ENCODE results near the gene POLN.
A peak's percentile ranks its signal among the peaks of the same experiment; 100 is the strongest.

The POLN gene

DNA sequence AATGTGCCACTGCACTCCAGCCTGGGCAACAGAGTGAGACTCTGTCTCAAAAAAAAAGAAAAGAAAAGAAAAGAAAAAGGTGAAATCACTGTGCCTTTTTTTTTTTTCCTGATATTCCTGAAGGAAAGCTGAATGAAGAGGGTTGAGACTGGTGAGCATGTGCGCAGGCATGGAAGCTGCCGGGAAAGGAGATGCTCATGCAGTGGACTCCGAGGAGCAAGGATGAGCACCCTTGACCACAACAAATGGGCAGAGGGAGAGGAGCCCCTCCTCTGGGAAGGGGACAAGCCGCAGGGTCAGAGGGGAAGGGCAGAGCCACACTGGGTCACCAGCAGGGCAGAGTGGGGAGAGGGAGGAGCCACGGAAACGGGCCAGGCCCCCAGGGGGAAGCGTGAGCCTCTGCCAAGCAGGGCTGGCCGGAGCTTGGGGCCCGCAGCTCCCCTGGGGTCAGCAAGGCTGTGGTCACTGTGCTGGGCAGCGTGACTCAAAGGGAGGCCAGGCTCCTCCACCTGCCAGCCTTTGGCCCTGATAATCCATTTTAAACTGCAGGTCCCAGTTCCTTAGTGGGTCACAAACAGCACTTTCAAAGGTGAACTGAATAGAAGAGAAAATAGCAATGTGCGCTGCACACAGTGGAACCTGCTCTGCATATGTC, 102.9 kb downstream of the POLN start:
- TF ChIP-seq CTCF (conservative IDR thresholded peaks at IDR 0.05) = no peak
- no peak overlapping the region for H3K27ac ChIP-seq

DNA sequence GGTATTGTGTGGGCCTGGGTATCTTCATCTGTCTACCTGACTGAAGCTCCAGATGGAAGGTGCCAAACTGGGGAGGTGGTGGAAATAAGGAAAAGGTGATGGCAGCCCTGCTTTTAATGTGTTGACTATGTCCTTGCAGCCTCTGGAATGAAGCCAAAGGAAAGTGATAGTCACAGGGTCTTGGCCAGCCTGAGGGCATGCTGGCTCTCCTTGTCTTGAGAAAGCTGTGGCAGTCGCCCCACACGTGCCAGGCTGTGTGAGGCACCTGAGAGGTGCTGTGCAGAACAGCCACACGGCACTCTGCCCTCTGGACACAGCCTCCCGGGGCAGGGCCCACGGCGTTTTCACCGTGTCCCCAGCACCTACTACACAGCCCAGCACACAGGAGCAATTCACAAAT, 105.2 kb downstream of the POLN start:
- peak overlapping the region; percentile 21; the same call in 1 of the 2 replicates for H3K27ac ChIP-seq
- TF ChIP-seq CTCF (conservative IDR thresholded peaks at IDR 0.05) = no peak

GRCh38 chr4:2135083-2135482, 106.8 kb downstream of the POLN start:
- peak overlapping the region; percentile 5; the same call in 1 of the 2 replicates for H3K27ac ChIP-seq
- no peak for TF ChIP-seq CTCF (conservative IDR thresholded peaks at IDR 0.05)

DNA sequence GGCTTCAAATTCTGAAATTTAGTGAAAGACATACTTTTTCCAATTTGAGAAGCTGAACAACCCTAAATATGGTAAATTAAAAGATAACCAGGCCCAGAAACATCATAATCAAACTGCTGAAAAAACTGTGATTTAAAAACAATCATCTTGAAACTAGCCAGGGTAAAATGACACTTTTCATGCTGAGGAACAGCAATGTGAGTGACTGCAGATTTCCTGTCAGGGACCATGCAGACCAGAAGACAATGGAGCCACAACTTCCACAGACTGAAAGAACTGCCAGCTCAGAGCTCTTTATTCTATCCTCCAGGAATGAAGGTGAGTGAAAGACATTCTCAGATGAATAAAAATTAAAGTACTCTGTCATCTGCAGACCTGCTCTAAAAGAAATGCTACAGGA, 109.5 kb downstream of the POLN start:
- no peak for TF ChIP-seq CTCF (conservative IDR thresholded peaks at IDR 0.05)
- no peak overlapping the region for H3K27ac ChIP-seq

- H3K27ac ChIP-seq = peak overlapping the region; percentile 47
- no peak for TF ChIP-seq CTCF (conservative IDR thresholded peaks at IDR 0.05)
Measured at GRCh38 chr4:2127609-2128332, 114.2 kb downstream of the POLN start.

- TF ChIP-seq CTCF (conservative IDR thresholded peaks at IDR 0.05) = no peak
- no peak overlapping the region for H3K27ac ChIP-seq
Measured at GRCh38 chr4:2126309-2127043, 115.4 kb downstream of the POLN start.

DNA sequence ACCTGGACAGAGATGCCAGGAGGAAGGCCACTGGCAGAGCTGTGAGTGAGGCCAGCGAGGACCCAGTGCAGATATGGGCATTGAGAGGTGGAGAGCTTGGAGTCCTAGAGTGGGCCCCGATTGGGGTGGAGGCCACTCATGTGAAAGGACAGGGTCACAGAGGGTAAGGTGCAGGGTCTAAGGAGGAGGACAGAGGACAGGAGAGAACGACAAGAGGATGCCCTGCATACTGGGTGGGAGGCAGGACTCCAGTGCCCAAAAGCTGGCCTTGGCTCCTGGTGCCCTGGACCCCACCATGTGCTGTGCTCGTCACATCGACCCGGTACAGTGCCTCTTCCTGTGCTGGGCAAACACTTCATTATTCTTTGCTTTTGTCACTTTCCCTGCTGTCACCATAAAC, 116.1 kb downstream of the POLN start:
- no peak for TF ChIP-seq CTCF (conservative IDR thresholded peaks at IDR 0.05)
- H3K27ac ChIP-seq = no peak overlapping the region
